Panc1 (cell line): Measurements from ENCODE around the gene PIGL. TPM values are rescaled to one million over a fixed set of nuclear protein-coding genes. Genes with fewer than 3 reads are reported as not detected.

Source experiments
- ATAC-seq: fragments of 200-7000 bp; cut with Tn5 transposase; 2 replicates; pipeline ENCODE4 v1.9.1; 2020; ENCODE audit warnings: mild to moderate bottlenecking, moderate library complexity
- BruUV-seq: library from RNA; stranded (reverse); fragments of 400-500 nt; replicated peaks from 2 replicates; lab custom pipeline; 2021; lab: Mats Ljungman, UMichigan
- CTCF ChIA-PET: fragments of 300-600 bp; sonication (Branson Sonifier 250); formaldehyde crosslinking; loops from one replicate; lab custom pipeline; 2022; ENCODE audit warnings: antibody characterized with exemption; lab: Charles Lee
- POLR2A ChIA-PET: fragments of 300-600 bp; sonication (Branson Sonifier 250); formaldehyde crosslinking; loops from one replicate; lab custom pipeline; 2022; ENCODE audit warnings: antibody characterized with exemption; lab: Charles Lee
- DNase-seq: peaks from one replicate; pipeline ENCODE4 v3.0.0-alpha.2; 2010; ENCODE audit warnings: low read depth, low spot score
- H3K27ac ChIP-seq: 2 replicates; pipeline ENCODE4 v1.5.1; 2011; ENCODE audit warnings: mild to moderate bottlenecking, low read length, inconsistent platforms
- H3K27me3 ChIP-seq: fragments of 200-500 bp; sonication (Bioruptor generic); 2 replicates; pipeline ENCODE4 v1.6.0; 2014; ENCODE audit warnings: low read length, inconsistent platforms; ENCODE audit not compliant: control insufficient read depth, insufficient read depth
- H3K36me3 ChIP-seq: fragments of 200-500 bp; sonication (Bioruptor generic); 2 replicates; pipeline ENCODE4 v1.5.1; 2014; ENCODE audit warnings: inconsistent platforms, mild to moderate bottlenecking, low read length, moderate library complexity; ENCODE audit not compliant: control insufficient read depth, insufficient read depth
- H3K4me1 ChIP-seq: 2 replicates; pipeline ENCODE4 v1.5.1; 2011; ENCODE audit warnings: inconsistent platforms, mild to moderate bottlenecking, low read length, moderate library complexity; ENCODE audit not compliant: control insufficient read depth, insufficient read depth
- H3K4me3 ChIP-seq, 2 experiments: 2 replicates each; pipeline ENCODE4 v1.5.1; 2011 to 2012; ENCODE audit warnings: low read depth in 2 of 2, low read length in 2 of 2, mild to moderate bottlenecking in 2 of 2, inconsistent platforms in 1 of 2, moderate library complexity in 1 of 2
- H3K9me3 ChIP-seq: fragments of 200-500 bp; sonication (Bioruptor generic); 2 replicates; pipeline ENCODE4 v1.5.1; 2014; ENCODE audit warnings: low read depth, mild to moderate bottlenecking, inconsistent platforms, low read length, moderate library complexity; ENCODE audit not compliant: control insufficient read depth, insufficient read depth
- CTCF ChIP-seq: fragments of 450-650 bp; IDR thresholded peaks from 2 replicates; pipeline ENCODE4 v1.5.1; 2017; ENCODE audit warnings: mild to moderate bottlenecking
- POLR2AphosphoS5 ChIP-seq: IDR thresholded peaks from 2 replicates; pipeline ENCODE4 v1.6.1; 2012; ENCODE audit warnings: mild to moderate bottlenecking, low read depth, low read length, moderate library complexity
- REST ChIP-seq, 2 experiments: IDR thresholded peaks; 2 replicates each; pipeline ENCODE4 v1.6.1; 2011 to 2012; ENCODE audit warnings: low read depth in 2 of 2, control low read depth in 1 of 2, low read length in 1 of 2, mild to moderate bottlenecking in 1 of 2, moderate library complexity in 1 of 2; ENCODE audit not compliant: insufficient read depth in 1 of 2
- SIN3A ChIP-seq: IDR thresholded peaks from 2 replicates; pipeline ENCODE4 v1.6.1; 2012; ENCODE audit warnings: low read depth, mild to moderate bottlenecking, low read length, moderate library complexity, borderline replicate concordance; ENCODE audit not compliant: insufficient read depth
- TCF7L2 ChIP-seq: IDR thresholded peaks from 2 replicates; pipeline ENCODE4 v1.6.1; 2011; ENCODE audit warnings: mild to moderate bottlenecking, low read depth, low read length, inconsistent platforms
- in situ Hi-C: cut with HindIII; loops from 2 replicates; pipeline ENCODE4 v1.10.0; 2016; ENCODE audit warnings: low sequenced_read_pairs, low pct_unique_long_range_greater_than_20kb
- intact Hi-C: fragments of 100-400 bp; cut with micrococcal nuclease; formaldehyde crosslinking; loops from one replicate; pipeline ENCODE4 v1.10.0; 2022; ENCODE audit not compliant: unreplicated experiment
- total RNA-seq: library from RNA; stranded (reverse); gene quantifications from one replicate; pipeline ENCODE4 v1.2.1, GENCODE V29; 2021; ENCODE audit not compliant: unreplicated experiment

Gene PIGL
- total RNA-seq, 1 experiment from 2014 or later: 14.8 TPM

GRCh38 chr17:16343569-16343968 is 126.6 kb downstream of the PIGL start:
- H3K36me3 ChIP-seq: peaks cover 4% of the 10 kb centered on the region; the same call in 1 of the 2 replicates
- ATAC-seq (no peak), DNase-seq (no peak)
- H3K4me1 ChIP-seq: no peaks in the 10 kb centered on the region
- TF ChIP-seq TCF7L2 (no peak), POLR2AphosphoS5 (no peak), CTCF (no peak), REST (IDR thresholded peaks at IDR 0.05; ENCODE audit: insufficient read depth in 1 of 2, low read depth in 2 of 2, low read length in 1 of 2) (no peak), SIN3A (no peak)
- H3K27me3 ChIP-seq: no peaks in the 10 kb centered on the region
- ChIA-PET POLR2A (no interaction called here), CTCF (no interaction called here)
- intact Hi-C loops: no loop called here
- no peaks in the 10 kb centered on the region for H3K9me3 ChIP-seq
- in situ Hi-C loops: no loop called here
- H3K4me3 ChIP-seq: no peak overlapping the region
- BruUV-seq: no TSS peak
- H3K27ac ChIP-seq: no peak overlapping the region

GRCh38 chr17:16345565-16345964 is 128.6 kb downstream of the PIGL start:
- Histone ChIP-seq H3K4me1 (no peaks in the 10 kb centered on the region), H3K27ac (no peak overlapping the region), H3K4me3 (no peak overlapping the region), H3K36me3 (peaks cover 6% of the 10 kb centered on the region), H3K27me3 (no peaks in the 10 kb centered on the region), H3K9me3 (no peaks in the 10 kb centered on the region)
- in situ Hi-C loops: no loop called here
- intact Hi-C loops: no loop called here
- TF ChIP-seq CTCF: no peak
- TF ChIP-seq TCF7L2: no peak
- TF ChIP-seq POLR2AphosphoS5: no peak
- no peak for TF ChIP-seq REST (IDR thresholded peaks at IDR 0.05; ENCODE audit: insufficient read depth in 1 of 2, low read depth in 2 of 2, low read length in 1 of 2)
- no peak for TF ChIP-seq SIN3A
- no TSS peak for BruUV-seq
- POLR2A ChIA-PET: interaction anchor here (0.7 kb wide), 1 partner anchor 21 kb away, joined by 3 read pairs; no protein-coding TSS in a partner anchor
- no peak for DNase-seq
- CTCF ChIA-PET: no interaction called here
- no peak for ATAC-seq
